Liver (tissue), 9 donors: ENCODE results near the gene LRGUK. TPM values are rescaled to one million over a fixed set of nuclear protein-coding genes. Genes with fewer than 3 reads are reported as not detected.
A peak's percentile ranks its signal among the peaks of the same experiment; 100 is the strongest.

Experiments used
- DNase-seq: peaks from one replicate; pipeline ENCODE4 v3.0.0-alpha.2; 2017; ENCODE audit warnings: low spot score
- H3K27ac ChIP-seq, 2 donors: one replicate each; pipeline ENCODE4 v1.7.0; 2013; ENCODE audit warnings: inconsistent platforms in 2 of 2, low read length in 2 of 2, control low read depth in 1 of 2, low read depth in 1 of 2, mild to moderate bottlenecking in 1 of 2
- H3K27me3 ChIP-seq, 4 donors: one replicate each; pipeline versions ENCODE4 v1.6.1 to v1.7.0; 2013; ENCODE audit warnings: low read length in 3 of 4, inconsistent platforms in 1 of 4, mild to moderate bottlenecking in 1 of 4, moderate library complexity in 1 of 4; ENCODE audit not compliant: control insufficient read depth in 4 of 4, insufficient read depth in 4 of 4
- H3K36me3 ChIP-seq, 4 donors: one replicate each; pipeline versions ENCODE4 v1.6.1 to v1.7.0; 2013; ENCODE audit warnings: low read length in 3 of 4, mild to moderate bottlenecking in 3 of 4, low read depth in 1 of 4, moderate library complexity in 1 of 4; ENCODE audit not compliant: control insufficient read depth in 4 of 4, insufficient read depth in 3 of 4
- H3K4me1 ChIP-seq, 4 donors: one replicate each; pipeline versions ENCODE4 v1.6.1 to v1.7.0; 2013; ENCODE audit warnings: low read length in 3 of 4, mild to moderate bottlenecking in 3 of 4, moderate library complexity in 1 of 4; ENCODE audit not compliant: control insufficient read depth in 4 of 4, insufficient read depth in 4 of 4
- H3K4me3 ChIP-seq, 3 donors: one replicate each; pipeline versions ENCODE4 v1.6.1 to v1.7.0; 2013; ENCODE audit warnings: low read length in 3 of 3, control low read depth in 1 of 3, low read depth in 1 of 3, mild to moderate bottlenecking in 1 of 3
- H3K9ac ChIP-seq, 2 donors: one replicate each; pipeline ENCODE4 v1.7.0; 2013; ENCODE audit warnings: low read length in 2 of 2, mild to moderate bottlenecking in 2 of 2, moderate library complexity in 2 of 2, control low read depth in 1 of 2, low read depth in 1 of 2
- H3K9me3 ChIP-seq, 4 donors: one replicate each; pipeline versions ENCODE4 v1.6.1 to v1.7.0; 2013; ENCODE audit warnings: low read length in 3 of 4; ENCODE audit not compliant: control insufficient read depth in 4 of 4
- ATF3 ChIP-seq: IDR thresholded peaks from 2 replicates; pipeline ENCODE4 v1.6.1; 2016; ENCODE audit warnings: antibody characterized with exemption
- CTCF ChIP-seq: fragments of 150-350 bp; IDR thresholded peaks from 2 replicates; pipeline ENCODE4 v1.5.1; 2017; ENCODE audit warnings: improper control_type of control experiment, low read depth, low read length; ENCODE audit not compliant: missing input control
- EGR1 ChIP-seq, 2 donors: IDR thresholded peaks; 2 replicates each; pipeline ENCODE4 v1.6.1; 2016 to 2018; ENCODE audit warnings: antibody characterized with exemption in 2 of 2, low read depth in 2 of 2
- FOXA1 ChIP-seq: IDR thresholded peaks from 2 replicates; pipeline ENCODE4 v1.6.1; 2016; ENCODE audit warnings: antibody characterized with exemption
- GABPA ChIP-seq, 2 donors: IDR thresholded peaks in 1 of 2; conservative IDR thresholded peaks in 1 of 2; 2 replicates each; pipeline ENCODE4 v1.6.1; 2016; ENCODE audit warnings: antibody characterized with exemption in 2 of 2, mild to moderate bottlenecking in 1 of 2, moderate library complexity in 1 of 2
- HNF4G ChIP-seq: IDR thresholded peaks from 2 replicates; pipeline ENCODE4 v1.6.1; 2016; ENCODE audit warnings: antibody characterized with exemption
- JUND ChIP-seq, 2 donors: IDR thresholded peaks; 2 replicates each; pipeline ENCODE4 v1.6.1; 2016; ENCODE audit warnings: antibody characterized with exemption in 2 of 2
- NR2F2 ChIP-seq: IDR thresholded peaks from 2 replicates; pipeline ENCODE4 v1.6.1; 2016; ENCODE audit warnings: antibody characterized with exemption
- RAD21 ChIP-seq, 2 donors: IDR thresholded peaks; 2 replicates each; pipeline ENCODE4 v1.6.1; 2016; ENCODE audit warnings: antibody characterized with exemption in 2 of 2, mild to moderate bottlenecking in 2 of 2
- REST ChIP-seq: IDR thresholded peaks from 2 replicates; pipeline ENCODE4 v1.6.1; 2016; ENCODE audit warnings: antibody characterized with exemption, mild to moderate bottlenecking
- RXRA ChIP-seq, 2 donors: IDR thresholded peaks; 2 replicates each; pipeline ENCODE4 v1.6.1; 2017 to 2018; ENCODE audit warnings: antibody characterized with exemption in 2 of 2, mild to moderate bottlenecking in 1 of 2
- SP1 ChIP-seq: IDR thresholded peaks from 2 replicates; pipeline ENCODE4 v1.6.1; 2018; ENCODE audit warnings: antibody characterized with exemption, mild to moderate bottlenecking
- ZBTB33 ChIP-seq: IDR thresholded peaks from 2 replicates; pipeline ENCODE4 v1.6.1; 2016; ENCODE audit warnings: antibody characterized with exemption
- WGBS: extraction: QIAGEN DNeasy Blood & Tissue Kit; methylation state at CpG from one replicate; pipeline ENCODE4 v1.1.7; 2013; 5-methylcytosine and 5-hydroxymethylcytosine counted together
- polyA plus RNA-seq, 2 donors: library from polyadenylated mRNA; stranded (reverse) in 1 of 2; unstranded in 1 of 2; fragments of 200-250 nt in 1 of 2; fragments of >200 nt in 1 of 2; fragmentation: Nextera tagmentation in 1 of 2; extraction: Ambion mirVana in 1 of 2; gene quantifications; one replicate each; pipeline versions ENCODE4 v1.2.1 to v1.2.3, GENCODE V29; 2013 to 2015
- total RNA-seq, 2 donors: library from RNA; depleted of rRNA; stranded (reverse); fragments of >200 nt; gene quantifications; one replicate each; pipeline ENCODE4 v1.2.3, GENCODE V29; 2014
- donor health status: healthy.
- donor health status: healthy.
- donor health status: healthy.
- donor health status: healthy.
- donor health status: healthy.

Gene LRGUK
- total and polyA plus RNA-seq, 4 donors, result 0.03 to 0.50 (median 0.12) TPM

GRCh38 chr7:134254311-134254710 lies 127.2 kb downstream of the LRGUK start:
- Histone ChIP-seq H3K4me1 (no peaks in the 10 kb centered on the region), H3K9ac (no peak overlapping the region), H3K4me3 (no peak overlapping the region), H3K9me3 (no peaks in the 10 kb centered on the region), H3K27ac (no peak overlapping the region), H3K27me3 (no peaks in the 10 kb centered on the region), H3K36me3 (no peaks in the 10 kb centered on the region)
- whole genome bisulfite sequencing, result 96% methylated on average over 3 of the region's 3 CpGs
- TF ChIP-seq RXRA (IDR thresholded peaks at IDR 0.05), result no peak
- peak; percentile 57 to 62 for TF ChIP-seq RAD21 (IDR thresholded peaks at IDR 0.05)
- TF ChIP-seq CTCF, result peak; percentile 13
- TF ChIP-seq ATF3, result no peak
- no peak for DNase-seq

- TF ChIP-seq HNF4G (no peak), ATF3 (no peak), GABPA (IDR thresholded peaks at IDR 0.05 in 1 of 2, conservative IDR thresholded peaks at IDR 0.05 in 1 of 2) (no peak), CTCF (no peak)
- 90% methylated on average over 5 of the region's 5 CpGs for WGBS
- H3K36me3 ChIP-seq, result no peaks in the 10 kb centered on the region
- H3K9me3 ChIP-seq, result no peaks in the 10 kb centered on the region
- no peak overlapping the region for H3K4me3 ChIP-seq
- H3K9ac ChIP-seq, result no peak overlapping the region
- no peaks in the 10 kb centered on the region for H3K27me3 ChIP-seq
- no peak for DNase-seq
- H3K4me1 ChIP-seq, result no peaks in the 10 kb centered on the region
- H3K27ac ChIP-seq, result no peak overlapping the region
Observed at GRCh38 chr7:134255814-134256213, 128.7 kb downstream of the LRGUK start.

GRCh38 chr7:134262322-134262721 lies 135.2 kb downstream of the LRGUK start:
- H3K36me3 ChIP-seq, result no peaks in the 10 kb centered on the region
- H3K4me3 ChIP-seq, result no peak overlapping the region
- H3K9ac ChIP-seq, result no peak overlapping the region
- peaks cover 0 to 2% (median 0%) of the 10 kb centered on the region in 4 donors for H3K9me3 ChIP-seq
- WGBS, result 97% methylated on average over 4 of the region's 4 CpGs
- H3K27ac ChIP-seq, result no peak overlapping the region
- no peaks in the 10 kb centered on the region for H3K4me1 ChIP-seq
- TF ChIP-seq NR2F2 (no peak), SP1 (no peak)
- no peaks in the 10 kb centered on the region for H3K27me3 ChIP-seq
- DNase-seq, result no peak

GRCh38 chr7:134276951-134277350 lies 149.8 kb downstream of the LRGUK start:
- no peaks in the 10 kb centered on the region for H3K27me3 ChIP-seq
- no peak for DNase-seq
- 70% methylated on average over 5 of the region's 5 CpGs for WGBS
- H3K9ac ChIP-seq, result no peak overlapping the region
- no peaks in the 10 kb centered on the region for H3K36me3 ChIP-seq
- H3K9me3 ChIP-seq, result no peaks in the 10 kb centered on the region
- H3K27ac ChIP-seq, result no peak overlapping the region
- peaks cover 3 to 15% (median 8%) of the 10 kb centered on the region in 4 donors for H3K4me1 ChIP-seq
- H3K4me3 ChIP-seq, result no peak overlapping the region
- TF ChIP-seq HNF4G, result no peak
- TF ChIP-seq EGR1 (IDR thresholded peaks at IDR 0.05; ENCODE audit: low read depth in 2 of 2), result no peak
- TF ChIP-seq ZBTB33, result no peak
- no peak for TF ChIP-seq REST
- TF ChIP-seq JUND (IDR thresholded peaks at IDR 0.05), result no peak
- TF ChIP-seq RAD21 (IDR thresholded peaks at IDR 0.05), result no peak
- no peak for TF ChIP-seq NR2F2
- no peak for TF ChIP-seq FOXA1
